ENCODE data around the gene PROC.
"Not testable (repeated sequence)": the region's sequence is repeated elsewhere in the genome, so short reads cannot be mapped to it uniquely, and the experiment has no call there.

Gene PROC

GRCh38 chr2:127429291-127429690, 11.1 kb downstream of the PROC start:
- no peak for DNase-seq

GRCh38 chr2:127429844-127430425, 11.7 kb downstream of the PROC start:
- no peak for DNase-seq

GRCh38 chr2:127431408-127432023, 13.3 kb downstream of the PROC start:
- no peak for DNase-seq

- no peak for DNase-seq
Observed at GRCh38 chr2:127434515-127434914, 16.3 kb downstream of the PROC start.

GRCh38 chr2:127437056-127437455, 18.8 kb downstream of the PROC start:
- DNase-seq = no peak

- DNase-seq = no peak
Observed at GRCh38 chr2:127437781-127438726, 19.8 kb downstream of the PROC start.

- no peak for DNase-seq
Observed at GRCh38 chr2:127439343-127439742, 21.1 kb downstream of the PROC start.

GRCh38 chr2:127448526-127448925, 30.3 kb downstream of the PROC start:
- no peak for DNase-seq

- DNase-seq = no peak
Observed at GRCh38 chr2:127449414-127449813, 31.2 kb downstream of the PROC start.

- no peak for DNase-seq
Observed at GRCh38 chr2:127449898-127450297, 31.7 kb downstream of the PROC start.

GRCh38 chr2:127451981-127452380, 33.8 kb downstream of the PROC start:
- DNase-seq = no peak

GRCh38 chr2:127452423-127452822, 34.2 kb downstream of the PROC start:
- DNase-seq = not testable (repeated sequence)

GRCh38 chr2:127453013-127453391, 34.8 kb downstream of the PROC start:
- DNase-seq = no peak

GRCh38 chr2:127453392-127454171, 35.4 kb downstream of the PROC start:
- no peak for DNase-seq

GRCh38 chr2:127454595-127455565, 36.7 kb downstream of the PROC start:
- peak; percentile 8 for DNase-seq

GRCh38 chr2:127455566-127456493, 37.6 kb downstream of the PROC start:
- no peak for DNase-seq

GRCh38 chr2:127456960-127457359, 38.7 kb downstream of the PROC start:
- no peak for DNase-seq

- DNase-seq = no peak
Observed at GRCh38 chr2:127462461-127462860, 44.2 kb downstream of the PROC start.

- DNase-seq = no peak
Observed at GRCh38 chr2:127463155-127463991, 45.1 kb downstream of the PROC start.
